ENCODE measurements around the gene C1orf141.

GRCh38 chr1:67133177-67133576 is 1.6 kb downstream of the C1orf141 start:
- TF ChIP-seq CTCF (IDR thresholded peaks at IDR 0.05; ENCODE audit: extremely low read depth in 1 of 2, insufficient read depth in 1 of 2, low read depth in 1 of 2, low read length in 2 of 2) (no peak), POLR2A (IDR thresholded peaks at IDR 0.05; ENCODE audit: low read depth, low read length) (no peak), JUN (IDR thresholded peaks at IDR 0.05; ENCODE audit: borderline replicate concordance, insufficient read depth, insufficient read length, low read depth) (no peak), POLR2AphosphoS5 (IDR thresholded peaks at IDR 0.05; ENCODE audit: insufficient read depth, low read depth, low read length) (no peak), FOS (IDR thresholded peaks at IDR 0.05; ENCODE audit: borderline replicate concordance, insufficient read depth, low read length) (no peak), EZH2 (IDR thresholded peaks at IDR 0.05; ENCODE audit: borderline replicate concordance, low read depth, low read length, severe bottlenecking) (no peak), GATA2 (IDR thresholded peaks at IDR 0.05; ENCODE audit: insufficient read depth, insufficient read length, low read depth, low read length) (no peak), MAX (IDR thresholded peaks at IDR 0.05; ENCODE audit: insufficient read depth, insufficient read length) (no peak)

All from endothelial cell of umbilical vein (primary cell).